HG02588 (cell line): ENCODE measurements around the gene WNT7B.

Experiments
- ATAC-seq: cut with Tn5 transposase; IDR thresholded peaks from one replicate; pipeline ENCODE4 v1.9.1; 2021; ENCODE audit warnings: mild to moderate bottlenecking, moderate library complexity; ENCODE audit not compliant: unreplicated experiment

The WNT7B gene

GRCh38 chr22:45977003-45977411 lies at the start of gene WNT7B:
Gene WNT7B (minus strand): TSS chr22:45977162. CDS start chr22:45976754, 408 bp downstream.
- ATAC-seq, result no peak

GRCh38 chr22:46025973-46026898 lies 49.3 kb upstream of the WNT7B start:
- no peak for ATAC-seq

GRCh38 chr22:46025225-46025972 lies 48.4 kb upstream of the WNT7B start:
- ATAC-seq, result no peak

GRCh38 chr22:46024136-46024840 lies 47.3 kb upstream of the WNT7B start:
- no peak for ATAC-seq

GRCh38 chr22:46023558-46023981 lies 46.6 kb upstream of the WNT7B start:
- ATAC-seq, result no peak

- no peak for ATAC-seq
These were observed 46.0 kb upstream of the WNT7B start for GRCh38 chr22:46022881-46023512.

GRCh38 chr22:46021577-46021976 lies 44.6 kb upstream of the WNT7B start:
- no peak for ATAC-seq

GRCh38 chr22:46019351-46019750 lies 42.4 kb upstream of the WNT7B start:
- no peak for ATAC-seq

GRCh38 chr22:46018859-46019258 lies 41.9 kb upstream of the WNT7B start:
- ATAC-seq, result no peak

- no peak for ATAC-seq
These were observed 40.2 kb upstream of the WNT7B start for GRCh38 chr22:46017166-46017565.

- ATAC-seq, result peak; percentile 81
These were observed 36.8 kb upstream of the WNT7B start for GRCh38 chr22:46013460-46014416.

- ATAC-seq, result no peak
These were observed 35.9 kb upstream of the WNT7B start for GRCh38 chr22:46012881-46013281.

- ATAC-seq, result no peak
These were observed 35.4 kb upstream of the WNT7B start for GRCh38 chr22:46012182-46012880.

GRCh38 chr22:46011627-46012181 lies 34.7 kb upstream of the WNT7B start:
- ATAC-seq, result no peak

- ATAC-seq, result no peak
These were observed 34.1 kb upstream of the WNT7B start for GRCh38 chr22:46010951-46011626.

GRCh38 chr22:46010207-46010867 lies 33.4 kb upstream of the WNT7B start:
- ATAC-seq, result no peak

GRCh38 chr22:46009730-46010129 lies 32.8 kb upstream of the WNT7B start:
- no peak for ATAC-seq
